Measurements from ENCODE around the gene MICA.

The MICA gene

DNA sequence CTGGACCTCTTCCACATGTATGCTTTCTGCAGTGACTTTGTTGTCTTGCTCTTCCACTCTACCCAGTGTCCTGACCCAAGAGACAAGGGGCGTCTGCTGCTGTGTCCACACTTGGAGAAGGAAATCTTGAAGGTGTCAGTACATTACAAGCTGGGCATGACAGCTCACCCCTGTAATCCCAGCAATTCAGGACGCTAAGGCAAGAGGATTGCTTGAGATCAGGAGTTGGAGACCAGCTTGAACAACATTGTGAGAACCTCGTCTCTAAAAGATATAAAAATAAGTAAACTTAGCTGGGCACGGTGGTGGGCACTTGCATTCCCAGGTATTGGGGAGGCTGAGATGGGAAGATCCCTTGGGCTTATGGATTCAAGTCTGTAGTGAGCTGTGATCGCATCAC lies 40.6 kb upstream of the MICA start:
- no peaks in the 10 kb centered on the region for H3K9me3 ChIP-seq (ENCODE audit: insufficient read depth, low read length)
- peaks cover 3% of the 10 kb centered on the region; the same call in 1 of the 2 replicates for H3K27me3 ChIP-seq (ENCODE audit: low read length)
- H3K9me2 ChIP-seq (replicated peaks; ENCODE audit: insufficient read depth, low read length) = no peaks in the 10 kb centered on the region
- H4K20me1 ChIP-seq (ENCODE audit: low read depth, low read length) = no peaks in the 10 kb centered on the region
- H3K9ac ChIP-seq (ENCODE audit: low read length) = no peak overlapping the region
- H2AFZ ChIP-seq (ENCODE audit: low read depth, low read length, severe bottlenecking) = no peak overlapping the region
- H3K79me2 ChIP-seq (ENCODE audit: insufficient read depth, low read length) = no peaks in the 10 kb centered on the region
- no peak overlapping the region for H3K27ac ChIP-seq (ENCODE audit: low read depth, low read length)
- no peaks in the 10 kb centered on the region for H3K36me3 ChIP-seq (ENCODE audit: low read length)
- no peaks in the 10 kb centered on the region for H3F3A ChIP-seq (ENCODE audit: insufficient read depth)
- no peak overlapping the region for H3K4me2 ChIP-seq (ENCODE audit: low read depth, low read length, poor library complexity, severe bottlenecking)
- no peak for TF ChIP-seq EZH2phosphoT487 (conservative IDR thresholded peaks at IDR 0.05; ENCODE audit: low read length)
- TF ChIP-seq, protein P1, sequence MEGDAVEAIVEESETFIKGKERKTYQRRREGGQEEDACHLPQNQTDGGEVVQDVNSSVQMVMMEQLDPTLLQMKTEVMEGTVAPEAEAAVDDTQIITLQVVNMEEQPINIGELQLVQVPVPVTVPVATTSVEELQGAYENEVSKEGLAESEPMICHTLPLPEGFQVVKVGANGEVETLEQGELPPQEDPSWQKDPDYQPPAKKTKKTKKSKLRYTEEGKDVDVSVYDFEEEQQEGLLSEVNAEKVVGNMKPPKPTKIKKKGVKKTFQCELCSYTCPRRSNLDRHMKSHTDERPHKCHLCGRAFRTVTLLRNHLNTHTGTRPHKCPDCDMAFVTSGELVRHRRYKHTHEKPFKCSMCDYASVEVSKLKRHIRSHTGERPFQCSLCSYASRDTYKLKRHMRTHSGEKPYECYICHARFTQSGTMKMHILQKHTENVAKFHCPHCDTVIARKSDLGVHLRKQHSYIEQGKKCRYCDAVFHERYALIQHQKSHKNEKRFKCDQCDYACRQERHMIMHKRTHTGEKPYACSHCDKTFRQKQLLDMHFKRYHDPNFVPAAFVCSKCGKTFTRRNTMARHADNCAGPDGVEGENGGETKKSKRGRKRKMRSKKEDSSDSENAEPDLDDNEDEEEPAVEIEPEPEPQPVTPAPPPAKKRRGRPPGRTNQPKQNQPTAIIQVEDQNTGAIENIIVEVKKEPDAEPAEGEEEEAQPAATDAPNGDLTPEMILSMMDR (IDR thresholded peaks at IDR 0.05; ENCODE audit: insufficient read depth, low read length, poor library complexity, severe bottlenecking) = no peak
- H3K4me3 ChIP-seq (ENCODE audit: insufficient read depth, low read length, poor library complexity, severe bottlenecking) = no peak overlapping the region

DNA sequence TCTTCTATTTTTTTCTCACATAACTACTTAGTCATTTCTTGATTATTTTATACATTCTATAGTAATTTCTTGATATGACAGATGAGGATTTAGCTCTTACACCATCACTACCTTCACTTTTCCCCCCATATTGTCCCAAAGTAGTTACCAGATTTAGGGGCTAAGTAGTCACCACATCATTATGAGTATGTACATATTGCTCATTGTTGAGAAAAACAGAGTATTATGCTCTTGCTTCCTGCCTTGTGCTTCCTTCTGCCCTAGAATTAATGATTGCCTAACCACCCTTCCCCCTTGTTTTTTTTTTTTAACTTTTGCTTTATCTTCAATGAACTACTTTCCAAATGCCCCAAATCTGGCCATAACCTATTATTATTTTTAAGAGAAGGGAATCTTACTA lies 39.6 kb upstream of the MICA start:
- Histone ChIP-seq H3K79me2 (ENCODE audit: insufficient read depth, low read length) (no peaks in the 10 kb centered on the region), H2AFZ (ENCODE audit: low read depth, low read length, severe bottlenecking) (no peak overlapping the region), H3K4me3 (ENCODE audit: insufficient read depth, low read length, poor library complexity, severe bottlenecking) (no peak overlapping the region), H4K20me1 (ENCODE audit: low read depth, low read length) (no peaks in the 10 kb centered on the region), H3K27ac (ENCODE audit: low read depth, low read length) (no peak overlapping the region), H3K9ac (ENCODE audit: low read length) (no peak overlapping the region), H3K4me2 (ENCODE audit: low read depth, low read length, poor library complexity, severe bottlenecking) (no peak overlapping the region), H3K9me2 (replicated peaks; ENCODE audit: insufficient read depth, low read length) (no peaks in the 10 kb centered on the region), H3F3A (ENCODE audit: insufficient read depth) (no peaks in the 10 kb centered on the region), H3K27me3 (ENCODE audit: low read length) (peaks cover 3% of the 10 kb centered on the region; the same call in 1 of the 2 replicates), H3K36me3 (ENCODE audit: low read length) (no peaks in the 10 kb centered on the region), H3K9me3 (ENCODE audit: insufficient read depth, low read length) (no peaks in the 10 kb centered on the region)
- TF ChIP-seq, protein P1 (IDR thresholded peaks at IDR 0.05; ENCODE audit: insufficient read depth, low read length, poor library complexity, severe bottlenecking) = no peak

DNA sequence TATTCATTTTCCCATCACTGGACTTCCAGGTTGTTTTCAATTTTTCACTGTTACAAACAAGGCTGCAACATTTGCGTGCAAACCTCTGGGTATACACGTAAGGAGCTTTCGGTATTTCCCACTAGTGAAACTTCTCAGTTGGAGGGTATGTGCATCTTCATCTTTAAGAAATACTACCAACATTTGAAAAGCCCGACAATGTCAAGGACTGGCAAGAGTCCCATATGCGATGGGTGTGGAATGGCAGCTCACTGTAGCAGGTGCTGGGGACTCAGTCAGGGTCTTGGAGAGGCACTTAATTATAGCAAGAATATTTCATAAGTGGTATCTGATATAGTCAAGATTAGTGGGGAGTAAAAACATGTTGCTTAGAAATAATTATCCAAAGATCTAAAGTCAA lies 37.5 kb upstream of the MICA start:
- H4K20me1 ChIP-seq (ENCODE audit: low read depth, low read length) = no peaks in the 10 kb centered on the region

More for the DNA sequence above, 37.5 kb upstream of the MICA start:
- TF ChIP-seq EZH2phosphoT487 (conservative IDR thresholded peaks at IDR 0.05; ENCODE audit: low read length) = no peak
- TF ChIP-seq, protein P1 (IDR thresholded peaks at IDR 0.05; ENCODE audit: insufficient read depth, low read length, poor library complexity, severe bottlenecking) = no peak
- no peak overlapping the region for H2AFZ ChIP-seq (ENCODE audit: low read depth, low read length, severe bottlenecking)
- no peak overlapping the region for H3K9ac ChIP-seq (ENCODE audit: low read length)
- H3F3A ChIP-seq (ENCODE audit: insufficient read depth) = no peaks in the 10 kb centered on the region
- H3K79me2 ChIP-seq (ENCODE audit: insufficient read depth, low read length) = no peaks in the 10 kb centered on the region
- no peaks in the 10 kb centered on the region for H3K9me3 ChIP-seq (ENCODE audit: insufficient read depth, low read length)
- no peaks in the 10 kb centered on the region for H3K36me3 ChIP-seq (ENCODE audit: low read length)
- no peak overlapping the region for H3K4me2 ChIP-seq (ENCODE audit: low read depth, low read length, poor library complexity, severe bottlenecking)
- no peak overlapping the region for H3K27ac ChIP-seq (ENCODE audit: low read depth, low read length)
- H3K4me3 ChIP-seq (ENCODE audit: insufficient read depth, low read length, poor library complexity, severe bottlenecking) = no peak overlapping the region
- H3K9me2 ChIP-seq (replicated peaks; ENCODE audit: insufficient read depth, low read length) = no peaks in the 10 kb centered on the region
- peaks cover 3% of the 10 kb centered on the region; the same call in 1 of the 2 replicates for H3K27me3 ChIP-seq (ENCODE audit: low read length)
